Sigmoid colon (tissue), 4 donors: Measurements from ENCODE around the gene CDC40.

Experiments used
- EP300 ChIP-seq, 4 donors: sonication (generic); formaldehyde crosslinking; IDR thresholded peaks; one replicate each; pipeline ENCODE4 v1.6.1; 2017; ENCODE audit warnings: antibody characterized with exemption in 4 of 4
- POLR2A ChIP-seq, 2 donors: fragments of 450-650 bp; IDR thresholded peaks; one replicate each; pipeline ENCODE4 v1.6.1; 2016; ENCODE audit warnings: antibody characterized with exemption in 2 of 2, mild to moderate bottlenecking in 2 of 2, moderate library complexity in 2 of 2
- TF ChIP-seq, protein P1 (sequence below), 4 experiments: fragments of 450-650 bp in 3 of 4; fragments of 200-600 bp in 1 of 4; IDR thresholded peaks; one replicate each; pipeline ENCODE4 v1.5.1; 2016 to 2019; ENCODE audit warnings: antibody characterized with exemption in 4 of 4, mild to moderate bottlenecking in 3 of 4, moderate library complexity in 2 of 4

DNA sequence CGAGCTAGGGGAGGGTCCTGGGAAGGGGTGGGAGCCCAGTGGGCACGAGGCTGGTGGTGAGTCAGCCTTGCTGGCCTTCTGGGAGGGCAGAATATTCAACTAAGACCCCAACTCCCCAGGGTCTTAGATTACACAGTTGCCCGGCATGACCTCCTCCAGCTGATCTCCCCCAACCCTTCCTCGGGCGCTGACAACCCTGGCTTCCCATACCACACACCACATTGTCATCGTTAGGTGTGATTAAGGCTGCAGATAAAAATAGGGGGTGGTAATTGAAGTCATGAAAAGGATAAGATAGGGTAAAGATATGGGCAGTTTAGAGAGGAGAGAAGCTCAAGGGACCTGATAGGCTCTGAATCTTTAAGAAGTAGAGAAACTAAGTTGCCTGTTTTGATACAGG lies 10.5 kb downstream of the CDC40 start:
- TF ChIP-seq, protein P1, sequence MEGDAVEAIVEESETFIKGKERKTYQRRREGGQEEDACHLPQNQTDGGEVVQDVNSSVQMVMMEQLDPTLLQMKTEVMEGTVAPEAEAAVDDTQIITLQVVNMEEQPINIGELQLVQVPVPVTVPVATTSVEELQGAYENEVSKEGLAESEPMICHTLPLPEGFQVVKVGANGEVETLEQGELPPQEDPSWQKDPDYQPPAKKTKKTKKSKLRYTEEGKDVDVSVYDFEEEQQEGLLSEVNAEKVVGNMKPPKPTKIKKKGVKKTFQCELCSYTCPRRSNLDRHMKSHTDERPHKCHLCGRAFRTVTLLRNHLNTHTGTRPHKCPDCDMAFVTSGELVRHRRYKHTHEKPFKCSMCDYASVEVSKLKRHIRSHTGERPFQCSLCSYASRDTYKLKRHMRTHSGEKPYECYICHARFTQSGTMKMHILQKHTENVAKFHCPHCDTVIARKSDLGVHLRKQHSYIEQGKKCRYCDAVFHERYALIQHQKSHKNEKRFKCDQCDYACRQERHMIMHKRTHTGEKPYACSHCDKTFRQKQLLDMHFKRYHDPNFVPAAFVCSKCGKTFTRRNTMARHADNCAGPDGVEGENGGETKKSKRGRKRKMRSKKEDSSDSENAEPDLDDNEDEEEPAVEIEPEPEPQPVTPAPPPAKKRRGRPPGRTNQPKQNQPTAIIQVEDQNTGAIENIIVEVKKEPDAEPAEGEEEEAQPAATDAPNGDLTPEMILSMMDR (IDR thresholded peaks at IDR 0.05) = no peak
- TF ChIP-seq EP300 (IDR thresholded peaks at IDR 0.05) = no peak
- TF ChIP-seq POLR2A (IDR thresholded peaks at IDR 0.05) = no peak
